ENCODE data around the gene CCDC117.
"Not testable (repeated sequence)": the region's sequence is repeated elsewhere in the genome, so short reads cannot be mapped to it uniquely, and the experiment has no call there.

The CCDC117 gene, protein sequence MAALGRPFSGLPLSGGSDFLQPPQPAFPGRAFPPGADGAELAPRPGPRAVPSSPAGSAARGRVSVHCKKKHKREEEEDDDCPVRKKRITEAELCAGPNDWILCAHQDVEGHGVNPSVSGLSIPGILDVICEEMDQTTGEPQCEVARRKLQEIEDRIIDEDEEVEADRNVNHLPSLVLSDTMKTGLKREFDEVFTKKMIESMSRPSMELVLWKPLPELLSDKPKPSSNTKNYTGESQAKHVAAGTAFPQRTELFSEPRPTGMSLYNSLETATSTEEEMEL

DNA sequence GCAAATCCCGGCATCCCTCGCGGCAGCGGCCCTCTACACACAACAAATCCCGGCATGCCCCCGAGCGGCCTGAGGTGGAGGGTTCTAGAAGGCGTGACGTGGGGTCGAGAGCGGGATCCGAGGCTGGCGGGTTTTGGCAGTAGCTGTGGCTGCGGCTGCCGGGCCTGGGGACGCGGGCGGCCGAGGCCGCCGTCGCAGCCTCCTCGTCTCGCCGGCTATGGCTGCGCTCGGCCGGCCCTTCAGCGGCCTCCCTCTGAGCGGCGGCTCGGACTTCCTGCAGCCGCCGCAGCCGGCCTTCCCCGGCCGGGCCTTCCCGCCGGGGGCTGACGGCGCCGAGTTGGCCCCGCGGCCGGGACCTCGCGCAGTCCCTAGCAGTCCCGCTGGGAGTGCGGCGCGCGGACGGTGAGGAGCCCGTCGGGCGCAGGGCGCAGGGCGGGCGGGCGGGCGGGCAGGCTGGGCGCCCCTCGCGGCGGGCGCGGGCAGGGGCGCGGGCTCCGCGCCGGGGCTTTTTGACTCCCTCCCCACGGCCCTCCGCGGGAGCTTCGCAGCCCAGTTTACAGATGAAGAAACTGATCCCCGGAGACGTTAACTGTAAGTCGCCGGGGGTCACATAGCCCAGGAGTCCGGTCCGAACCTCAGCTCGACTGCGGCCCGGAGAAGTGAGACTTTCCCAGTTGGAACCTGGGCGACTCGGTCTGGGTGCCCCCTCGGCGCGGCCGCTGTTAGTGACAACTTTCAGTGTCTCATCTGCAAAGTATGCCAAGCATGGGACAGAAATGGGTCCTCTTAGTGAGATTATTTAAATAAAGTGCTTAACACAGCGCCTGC lies at the start of gene CCDC117:
TSS of gene CCDC117 (plus strand) at position 63 of the 828 bp plus-strand sequence. CDS start at position 218, 155 bp downstream.
- DNase-seq, result peak; percentile 36 to 71

DNA sequence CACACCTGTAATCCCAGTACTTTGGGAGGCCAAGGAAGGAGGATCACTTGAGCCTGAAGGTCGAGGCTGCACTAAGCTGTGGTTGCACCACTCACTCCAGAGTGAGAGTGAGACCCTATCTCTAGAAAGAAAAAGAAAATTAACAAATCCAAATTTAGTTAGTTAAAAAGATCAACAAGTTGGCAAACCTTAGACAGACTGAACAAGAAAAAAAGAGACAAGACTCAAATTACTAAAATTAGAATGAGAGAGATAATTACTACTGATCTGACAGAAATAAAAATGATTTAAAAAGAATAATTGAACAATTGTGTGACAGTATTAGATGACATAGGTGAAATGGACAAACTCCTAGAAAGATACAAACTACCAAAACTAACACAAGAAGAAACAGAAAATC lies 44.5 kb upstream of the CCDC117 start:
- no peak for DNase-seq

DNA sequence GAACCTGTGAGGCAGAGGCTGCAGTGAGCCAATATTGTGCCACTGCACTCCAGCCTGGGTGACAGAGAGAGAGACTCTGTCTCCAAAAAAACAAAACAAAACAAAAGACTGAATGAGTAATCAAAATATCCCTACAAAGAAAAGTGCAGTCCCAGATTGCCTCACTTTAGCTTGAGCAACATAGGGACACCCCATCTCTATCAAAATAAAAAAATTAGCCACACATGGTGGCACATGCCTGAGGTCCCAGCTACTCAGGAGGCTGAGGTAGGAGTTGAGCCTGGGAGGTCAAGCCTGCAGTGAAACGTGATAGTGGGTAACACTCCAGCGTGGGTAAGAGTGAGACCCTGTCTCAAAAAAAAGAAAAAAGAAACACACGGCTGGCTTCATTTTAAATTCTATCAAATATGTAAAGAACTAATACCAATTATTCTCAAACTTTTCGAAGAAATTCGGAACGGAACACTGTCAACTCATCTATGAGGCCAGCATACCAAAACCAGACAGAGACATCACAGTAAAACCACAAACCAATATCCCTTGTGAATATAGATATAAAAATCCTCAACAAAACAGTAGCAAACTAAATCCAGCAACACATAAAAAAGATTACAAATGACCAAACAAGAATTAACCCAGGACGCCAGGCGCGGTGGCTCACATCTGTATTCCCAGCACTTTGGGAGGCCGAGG lies 43.7 kb upstream of the CCDC117 start:
- no peak for DNase-seq

DNA sequence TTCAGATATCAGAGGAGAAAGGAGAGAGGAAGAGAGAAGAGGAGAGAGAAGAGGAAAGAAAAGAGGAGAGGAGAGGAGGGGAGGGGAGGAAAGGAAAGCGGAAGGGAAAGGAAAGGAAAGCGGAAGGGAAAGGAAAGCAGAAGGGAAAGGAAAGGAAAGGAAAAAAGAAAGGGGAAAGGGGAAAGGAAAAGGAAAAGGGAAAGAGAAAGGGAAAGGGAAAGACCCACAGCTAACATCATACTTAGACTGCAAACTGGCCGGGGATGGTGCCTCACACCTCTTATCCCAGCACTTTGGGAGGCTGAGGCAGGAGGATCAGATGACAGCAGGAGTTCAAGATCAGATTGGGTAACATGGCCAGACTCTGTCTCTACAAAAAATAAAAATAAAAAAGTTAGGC lies 42.3 kb upstream of the CCDC117 start:
- no peak for DNase-seq

DNA sequence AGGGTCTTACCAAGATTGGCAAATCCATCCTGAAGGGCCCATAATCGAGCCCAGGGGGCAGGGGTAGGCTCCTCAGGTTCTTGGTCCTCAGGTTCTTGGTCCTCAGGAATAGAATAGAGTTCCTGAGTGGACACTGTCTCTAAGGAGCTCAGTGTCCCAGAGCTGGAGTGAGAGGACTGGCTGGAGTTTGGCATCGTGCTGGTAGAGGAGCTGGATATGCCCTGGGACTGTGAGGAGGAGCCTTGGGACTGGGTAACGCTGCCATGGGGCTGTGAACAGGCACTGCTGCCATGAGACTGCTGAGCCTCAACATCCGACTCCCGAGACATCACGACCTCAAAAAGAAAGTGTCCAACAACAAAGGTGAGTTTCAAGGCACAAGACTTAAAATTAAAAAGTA lies 38.1 kb upstream of the CCDC117 start:
- no peak for DNase-seq

DNA sequence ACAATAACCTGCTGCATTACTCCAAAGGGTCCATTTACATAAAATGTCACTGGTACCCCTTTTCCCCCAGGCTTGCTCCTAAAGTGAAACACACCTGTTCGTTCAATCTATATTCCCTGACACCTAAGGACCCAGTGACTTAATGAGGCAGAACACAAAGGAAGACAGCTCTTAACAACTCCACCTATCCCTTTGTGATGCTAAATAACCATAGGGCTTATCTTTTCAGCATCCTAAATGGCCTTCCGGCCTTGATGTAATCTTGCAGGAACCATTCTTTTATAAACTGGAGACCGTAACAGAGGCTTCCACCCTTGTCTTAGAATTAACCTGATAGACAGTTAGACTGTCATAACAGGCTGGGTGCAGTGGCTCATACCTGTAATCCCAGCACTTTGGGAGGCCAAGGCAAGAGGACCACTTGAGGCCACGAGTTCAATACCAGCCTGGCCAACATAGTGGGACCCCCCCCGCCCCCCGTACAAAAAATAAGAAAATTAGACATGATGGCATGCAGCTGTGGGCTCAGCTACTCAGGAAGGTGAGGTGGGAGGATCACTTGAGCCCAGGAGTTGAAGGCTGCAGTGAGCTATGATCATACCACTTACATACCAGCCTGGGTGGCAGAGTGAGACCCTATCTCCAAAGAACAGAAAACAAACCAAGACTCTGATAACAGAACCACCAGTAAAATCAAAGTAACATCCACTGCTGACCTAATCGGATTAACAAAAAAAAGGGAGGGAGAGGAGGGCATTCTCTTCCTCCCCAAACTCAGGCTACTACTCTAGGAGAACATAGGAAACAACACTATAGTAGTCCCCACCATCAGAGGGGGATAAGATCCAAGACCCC lies 36.0 kb upstream of the CCDC117 start:
- peak in 1 of 2 experiments; percentile 6 for DNase-seq

DNA sequence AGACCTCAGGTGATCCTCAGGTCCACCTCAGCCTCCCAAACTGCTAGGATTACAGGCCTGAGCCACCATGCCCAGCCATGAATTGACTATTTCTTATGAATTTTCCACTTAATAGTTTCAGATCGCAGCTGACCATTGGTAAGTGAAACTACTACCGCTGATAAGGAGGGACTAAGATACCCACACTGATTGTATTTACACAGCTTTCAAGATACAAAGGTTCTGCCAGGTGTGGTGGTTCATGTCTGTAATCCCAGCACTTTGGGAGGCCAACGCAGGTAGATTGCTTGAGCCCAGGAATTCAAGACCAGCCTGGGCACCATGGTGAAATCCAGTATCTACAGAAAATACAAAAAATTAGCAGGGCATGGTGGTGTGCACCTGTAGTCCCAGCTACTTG lies 34.8 kb upstream of the CCDC117 start:
- no peak for DNase-seq

DNA sequence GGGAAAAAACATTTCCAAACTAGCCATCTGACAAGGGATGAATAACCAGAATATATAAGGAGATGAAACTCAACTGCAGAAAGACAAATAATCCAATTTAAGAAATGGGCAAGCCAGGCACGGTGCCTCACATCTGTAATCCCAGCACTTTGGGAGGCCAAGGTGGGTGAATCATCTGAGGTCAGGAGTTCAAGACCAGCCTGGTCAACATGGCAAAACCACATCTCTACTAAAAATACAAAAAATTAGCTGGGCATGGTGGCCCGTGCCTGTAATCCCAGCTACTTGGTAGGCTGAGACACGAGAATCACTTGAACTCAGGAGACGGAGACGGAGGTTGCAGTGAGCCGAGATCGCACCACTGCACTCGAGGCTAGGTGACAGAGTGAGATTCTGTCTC lies 33.6 kb upstream of the CCDC117 start:
- DNase-seq, result not testable (repeated sequence)

DNA sequence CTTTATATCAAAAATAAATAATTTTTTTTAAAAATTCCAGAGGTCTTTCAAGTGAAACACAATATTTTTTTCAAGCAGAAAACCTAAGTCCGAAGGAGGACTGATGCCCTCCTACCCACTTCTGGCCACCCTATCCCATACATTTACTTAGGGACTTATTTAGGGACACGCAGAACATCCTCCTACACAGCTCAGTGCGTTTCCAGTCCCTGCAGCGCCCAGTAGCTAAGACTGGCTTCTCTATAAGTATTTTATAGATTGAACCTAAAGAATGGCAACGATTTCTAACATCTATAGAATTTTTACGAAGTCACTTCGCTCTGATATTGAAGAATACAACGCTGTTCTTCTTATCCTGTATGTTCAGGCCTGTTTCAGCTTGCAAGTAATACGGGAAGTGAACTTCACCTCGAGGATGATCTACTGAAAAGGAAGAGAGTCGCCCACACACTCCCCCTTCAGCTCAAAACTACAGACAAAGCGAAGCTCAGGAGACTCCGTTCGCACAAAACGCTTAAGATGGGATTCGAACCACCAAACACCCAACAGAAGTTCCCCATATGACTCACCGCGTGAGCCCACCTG lies 31.2 kb upstream of the CCDC117 start:
- DNase-seq, result no peak

DNA sequence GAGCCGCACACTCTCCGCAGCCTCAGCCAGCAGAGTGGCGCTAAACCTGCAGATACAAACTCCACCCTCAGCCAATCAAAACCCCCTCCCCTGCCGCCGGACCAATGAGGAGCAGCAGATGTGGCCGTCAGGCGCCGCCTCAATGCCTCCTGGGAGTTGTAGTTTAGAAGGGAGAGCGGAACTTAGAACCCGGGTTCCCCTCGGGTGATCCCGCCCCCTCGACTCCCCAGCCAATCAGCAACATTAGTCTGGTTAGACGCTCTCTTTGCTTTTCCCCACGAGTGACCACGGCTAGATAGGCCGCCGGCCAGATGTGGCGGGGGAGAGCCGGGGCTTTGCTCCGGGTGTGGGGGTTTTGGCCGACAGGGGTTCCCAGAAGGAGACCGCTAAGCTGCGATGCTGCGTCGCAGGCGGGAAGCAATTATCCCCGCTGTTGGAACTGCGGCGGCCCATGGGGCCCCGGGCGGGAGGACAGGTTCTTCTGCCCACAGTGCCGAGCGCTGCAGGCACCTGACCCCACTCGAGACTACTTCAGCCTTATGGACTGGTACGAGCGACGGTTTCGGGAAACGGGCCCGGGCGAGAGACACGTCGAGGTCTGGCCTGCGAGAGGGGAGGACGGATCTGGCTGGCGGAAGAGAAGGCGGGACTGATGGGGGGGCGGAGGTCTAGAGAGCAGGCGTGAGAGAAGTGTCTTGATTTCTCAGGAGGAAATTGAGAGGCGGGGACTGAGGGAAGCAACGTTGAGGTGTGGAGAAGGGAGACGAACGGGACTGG lies 30.5 kb upstream of the CCDC117 start, which contains the start of the genes CHEK2 and HSCB:
TSS of gene CHEK2 (minus strand) at position 36 of the 777 bp plus-strand sequence. CDS start 7,099 bp downstream, outside the sequence.
TSS of gene HSCB (plus strand) at position 255 of the 777 bp plus-strand sequence. CDS start at position 312, 57 bp downstream.
- DNase-seq, result peak; percentile 80 to 89

DNA sequence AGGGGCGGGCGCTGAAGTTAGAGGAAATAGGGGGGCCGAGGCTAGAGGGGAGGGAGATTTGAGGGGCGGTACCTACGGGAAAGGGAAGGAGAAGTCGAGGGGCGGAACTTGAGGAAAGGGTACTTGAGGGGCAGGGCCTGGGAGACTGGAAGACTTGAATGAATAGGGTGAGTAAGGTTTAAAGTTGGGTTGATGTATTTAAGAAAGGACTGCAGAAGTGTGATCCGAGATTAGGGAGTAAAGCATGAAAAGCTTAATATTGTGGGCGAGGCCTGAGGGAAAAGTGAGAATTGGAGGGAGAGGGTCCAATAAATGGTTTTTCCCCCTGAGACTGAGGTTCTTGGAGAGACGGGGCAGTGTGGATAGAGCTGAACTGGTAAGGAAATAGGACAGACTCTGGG lies 29.9 kb upstream of the CCDC117 start:
- no peak for DNase-seq

DNA sequence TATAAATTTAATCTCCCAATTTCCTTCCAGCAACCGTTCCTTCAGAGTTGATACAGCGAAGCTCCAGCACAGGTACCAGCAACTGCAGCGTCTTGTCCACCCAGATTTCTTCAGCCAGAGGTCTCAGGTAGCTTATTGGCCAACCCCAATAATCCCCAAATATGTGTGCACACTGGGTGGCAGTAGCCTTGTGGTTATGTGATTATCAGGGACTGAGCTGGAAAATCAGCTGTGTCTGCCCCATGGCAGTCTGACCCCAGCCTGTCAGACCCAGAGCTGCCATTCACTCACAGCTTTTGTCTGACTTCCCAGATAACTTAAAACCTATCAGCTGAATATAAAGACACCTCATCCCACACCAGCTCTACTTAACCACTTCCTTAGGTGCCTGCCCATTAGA lies 28.6 kb upstream of the CCDC117 start:
- DNase-seq, result no peak

DNA sequence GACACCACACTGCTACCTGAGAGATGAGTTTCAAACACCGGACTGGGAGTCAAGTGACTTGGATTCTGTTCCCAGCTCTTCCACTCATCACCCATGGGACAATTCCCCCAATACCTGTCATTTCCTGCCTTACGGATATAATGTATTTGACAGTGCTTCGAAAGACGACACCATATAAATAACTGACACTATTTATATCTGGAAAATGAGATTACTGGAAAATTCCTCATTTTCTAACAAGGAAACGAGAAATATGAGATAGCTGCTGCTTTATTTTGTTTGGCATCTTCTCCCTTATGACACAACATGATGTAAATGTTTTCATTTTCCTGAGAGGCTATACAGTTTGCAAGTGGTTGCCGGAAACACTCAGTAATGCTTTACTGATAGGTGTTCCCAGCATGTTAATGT lies 22.0 kb upstream of the CCDC117 start:
- DNase-seq, result no peak

DNA sequence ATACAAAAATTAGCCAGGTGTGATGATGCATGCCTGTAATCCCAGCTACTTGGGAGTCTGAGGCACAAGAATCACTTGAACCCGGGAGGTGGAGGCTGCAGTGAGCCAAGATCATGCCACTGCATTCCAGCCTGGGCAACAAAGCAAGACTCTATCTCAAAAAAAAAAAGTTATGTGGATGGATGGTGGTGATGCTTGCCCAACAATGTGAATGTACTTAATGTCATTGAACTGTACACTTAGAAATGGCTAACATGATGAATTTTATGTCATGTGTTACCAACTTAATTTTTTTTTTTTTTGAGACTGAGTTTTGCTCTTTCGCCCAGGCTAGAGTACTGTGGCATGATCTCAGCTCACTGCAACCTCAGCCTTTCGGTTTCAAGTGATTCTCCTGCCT lies 18.0 kb upstream of the CCDC117 start:
- not testable (repeated sequence) for DNase-seq

DNA sequence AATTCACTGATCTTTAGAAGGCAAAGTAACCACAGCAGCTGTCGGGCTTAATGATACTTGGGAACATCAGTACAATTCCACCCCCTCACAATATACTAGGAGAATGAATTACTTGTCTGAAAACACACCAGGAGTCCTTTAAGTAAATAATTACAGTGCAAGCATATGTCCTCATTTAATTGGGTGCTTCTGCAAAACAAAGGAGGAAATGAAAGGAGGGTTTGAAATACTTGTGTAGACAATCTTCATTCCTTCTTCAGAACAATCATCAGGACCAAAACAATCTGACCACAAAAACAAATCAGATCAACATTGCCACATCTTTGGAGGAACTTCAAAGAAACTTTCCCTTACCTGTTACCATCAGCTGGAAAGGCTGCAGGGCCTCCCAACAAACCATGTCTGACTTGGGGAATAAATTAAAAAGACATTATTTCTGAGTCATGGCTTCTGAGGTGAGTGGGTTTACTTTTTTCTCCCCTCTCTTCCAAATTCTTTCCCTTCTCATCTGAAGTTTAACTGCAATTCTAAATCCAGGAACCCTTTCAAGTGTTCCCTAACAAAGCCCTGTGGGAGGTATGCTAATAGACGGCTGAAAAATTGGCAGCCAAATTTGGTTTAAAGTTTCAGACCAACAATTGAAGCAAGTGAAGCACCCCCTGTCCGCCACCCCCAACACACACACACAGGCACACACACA lies 12.5 kb upstream of the CCDC117 start:
- DNase-seq, result no peak

DNA sequence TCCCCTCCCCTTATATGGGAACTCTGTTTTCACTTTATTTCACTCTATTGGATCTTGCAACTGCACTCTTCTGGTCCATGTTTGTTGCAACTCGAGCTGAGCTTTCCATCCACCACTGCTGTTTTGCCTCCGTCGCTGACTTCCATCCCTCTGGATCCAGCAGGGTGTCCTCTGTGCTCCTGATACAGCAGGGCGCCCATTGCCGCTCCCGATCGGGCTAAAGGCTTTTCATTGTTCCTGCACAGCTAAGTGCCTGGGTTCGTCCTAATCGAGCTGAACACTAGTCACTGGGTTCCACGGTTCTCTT lies 11.1 kb upstream of the CCDC117 start:
- no peak for DNase-seq

DNA sequence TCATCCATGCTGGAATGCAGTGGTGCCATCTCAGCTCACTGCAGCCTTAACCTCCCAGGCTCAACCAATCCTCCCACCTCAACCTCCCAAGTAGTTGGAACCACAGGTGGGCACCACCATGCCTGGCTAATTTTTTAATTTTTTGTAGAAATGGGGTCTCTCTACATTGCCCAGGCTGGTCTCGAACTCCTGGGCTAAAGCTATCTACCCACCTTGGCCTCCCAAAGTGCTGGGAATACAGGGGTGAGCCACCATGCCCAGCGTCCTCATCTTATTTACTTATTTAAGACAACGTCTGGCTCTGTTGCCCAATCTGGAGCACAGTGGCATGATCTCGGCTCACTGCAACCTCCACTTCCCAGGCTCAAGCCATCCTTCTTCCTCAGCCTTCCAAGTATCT lies 10.5 kb upstream of the CCDC117 start:
- not testable (repeated sequence) for DNase-seq

DNA sequence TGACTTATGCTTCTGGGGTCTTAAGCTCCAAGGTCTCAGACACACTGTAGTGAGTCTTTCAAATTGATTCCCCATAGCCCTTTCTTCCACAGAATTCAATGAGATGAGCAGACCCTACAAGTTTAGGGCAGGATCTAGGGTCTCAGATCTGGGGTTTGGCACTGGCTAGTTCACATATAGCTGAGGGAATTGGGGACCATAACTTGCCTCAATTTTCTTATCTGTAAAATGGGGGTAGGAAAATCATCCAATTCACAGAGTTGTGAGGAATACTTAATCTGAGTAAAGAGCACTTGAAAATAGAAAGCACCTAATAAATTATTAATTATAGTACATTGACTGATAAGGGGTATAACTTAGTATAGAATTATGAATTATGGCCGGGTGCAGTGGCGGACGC lies 5.9 kb upstream of the CCDC117 start:
- DNase-seq, result no peak

DNA sequence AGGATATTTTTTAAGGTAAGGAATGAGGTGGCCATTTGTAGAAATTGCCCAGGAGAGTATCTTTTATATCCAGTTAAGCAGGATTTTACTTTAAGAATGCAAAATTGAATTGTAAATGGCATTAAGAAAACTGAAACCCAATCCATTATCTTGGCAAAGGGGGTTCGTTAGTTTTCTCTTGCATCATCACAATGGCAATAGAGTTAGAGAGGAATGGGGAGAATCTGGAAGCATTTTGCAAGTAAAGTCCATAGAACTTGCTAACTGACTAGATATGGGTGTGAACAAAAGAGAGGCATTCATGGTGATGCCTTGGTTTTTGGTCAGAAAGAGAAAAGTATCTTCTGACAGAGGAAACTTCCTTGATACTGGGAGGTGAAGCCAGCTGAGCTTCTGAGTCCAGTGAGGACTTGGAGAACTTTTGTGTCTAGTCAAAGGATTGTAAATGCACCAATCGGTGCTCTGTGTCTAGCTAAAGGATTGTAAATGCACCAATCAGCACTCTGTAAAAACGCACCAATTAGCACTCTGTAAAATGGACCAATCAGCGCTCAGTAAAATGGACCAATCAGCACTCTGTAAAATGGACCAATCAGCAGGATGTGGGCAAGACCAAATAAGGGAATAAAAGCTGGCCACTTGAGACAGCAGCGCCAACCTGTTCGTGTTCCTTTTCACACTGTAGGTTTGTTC lies 3.6 kb upstream of the CCDC117 start:
- no peak for DNase-seq
